ENCODE measurements around the gene ADSS1.

The ADSS1 gene

GRCh38 chr14:104676694-104677511 is 47.1 kb upstream of the ADSS1 start:
- H3K4me2 ChIP-seq (ENCODE audit: low read length, poor library complexity, severe bottlenecking) = peak overlapping the region; percentile 82
- peak overlapping the region; percentile 56 to 74 for H3K4me3 ChIP-seq (ENCODE audit: insufficient read depth in 1 of 2, low read depth in 1 of 2, low read length in 2 of 2)
- H2BK120ac ChIP-seq (ENCODE audit: low read depth, low read length) = peak overlapping the region; percentile 94
- peaks cover 7% of the 10 kb centered on the region for H3K79me1 ChIP-seq (replicated peaks; ENCODE audit: low read length, poor library complexity, severe bottlenecking)
- H2AFZ ChIP-seq (ENCODE audit: low read depth, low read length) = no peak overlapping the region
- peak overlapping the region; percentile 90 for H3K4ac ChIP-seq (ENCODE audit: low read depth in 1 of 2, low read length in 2 of 2)
- peak overlapping the region; percentile 21 for H2AK5ac ChIP-seq (ENCODE audit: low read length, severe bottlenecking)
- peak overlapping the region in 1 of 2 experiments; percentile 34 for H3K23ac ChIP-seq (ENCODE audit: low read length in 2 of 2)
- H3K14ac ChIP-seq (ENCODE audit: low read length in 2 of 2) = peak overlapping the region in 1 of 2 experiments; percentile 90
- peak overlapping the region; percentile 93 to 95 for H2BK12ac ChIP-seq (ENCODE audit: low read length in 2 of 2)
- H3K9me3 ChIP-seq (ENCODE audit: control insufficient read depth, low read length) = no peaks in the 10 kb centered on the region
- DNase-seq = peak; percentile 68
- H2BK5ac ChIP-seq (ENCODE audit: low read depth, low read length, poor library complexity, severe bottlenecking) = no peak overlapping the region
- peak overlapping the region; percentile 97 for H2BK15ac ChIP-seq (ENCODE audit: low read depth, poor library complexity, severe bottlenecking)
- H4K8ac ChIP-seq (ENCODE audit: low read length) = peak overlapping the region; percentile 93
- peak overlapping the region; percentile 98 to 99 for H3K18ac ChIP-seq (ENCODE audit: low read depth in 1 of 2, low read length in 2 of 2)
- H3K27me3 ChIP-seq (ENCODE audit: control insufficient read depth in 1 of 2, insufficient read depth in 1 of 2, low read length in 2 of 2) = no peaks in the 10 kb centered on the region
- peak overlapping the region; percentile 72 for H3K27ac ChIP-seq (ENCODE audit: low read length, poor library complexity, severe bottlenecking)
- peaks cover 0 to 3% of the 10 kb centered on the region in 2 experiments for H3K36me3 ChIP-seq (ENCODE audit: control insufficient read depth in 1 of 2, insufficient read depth in 2 of 2, low read depth in 1 of 2, low read length in 2 of 2)
- H4K91ac ChIP-seq (ENCODE audit: low read length) = peak overlapping the region; percentile 98
- WGBS = 7% methylated on average over 17 of the region's 29 CpGs
- H3K9ac ChIP-seq (ENCODE audit: low read length) = peak overlapping the region; percentile 89
- H3K4me1 ChIP-seq (ENCODE audit: control insufficient read depth, insufficient read depth, low read depth, low read length) = peaks cover 50% of the 10 kb centered on the region

DNA sequence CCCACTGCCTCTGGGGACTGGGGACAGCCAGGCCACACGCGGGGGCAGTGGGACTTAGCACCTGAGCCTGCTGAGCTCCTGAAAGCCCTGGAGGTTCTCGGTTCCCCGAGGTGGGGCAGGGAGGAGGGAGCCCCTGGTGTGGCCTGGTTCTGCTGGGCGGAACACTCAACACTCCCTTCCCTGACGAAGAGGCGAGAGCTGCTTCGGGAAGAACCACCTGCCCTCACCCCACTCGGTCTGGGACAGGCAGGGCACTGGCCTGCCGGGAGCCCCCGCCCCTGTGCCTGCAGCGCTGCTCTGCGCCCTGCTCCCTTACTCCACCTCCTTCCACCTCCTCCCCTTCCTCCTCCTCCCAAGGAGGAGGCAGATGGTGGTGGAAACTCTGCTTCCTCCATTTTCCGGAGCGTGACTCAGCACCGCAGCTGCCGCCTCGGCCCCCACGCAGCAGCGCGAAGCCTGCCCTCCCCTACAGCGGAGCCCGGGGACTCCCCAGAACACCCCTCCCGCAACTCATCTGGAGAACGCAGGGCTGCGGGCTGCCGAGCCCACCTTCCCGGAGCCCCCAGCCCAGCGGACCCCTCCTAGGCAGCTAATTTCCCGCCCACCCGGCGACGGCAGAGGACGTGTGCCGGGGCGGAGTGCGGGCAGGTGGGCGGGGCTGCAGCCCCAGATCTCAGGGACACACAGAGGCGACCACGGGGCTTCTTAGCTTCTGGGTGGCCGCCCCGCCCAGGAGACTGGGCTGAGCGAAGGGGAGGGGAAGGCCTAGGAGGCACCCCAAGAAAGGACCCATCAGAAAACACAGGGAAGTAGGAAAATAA is 46.3 kb upstream of the ADSS1 start:
- Histone ChIP-seq H3K4ac (ENCODE audit: low read depth in 1 of 2, low read length in 2 of 2) (peak overlapping the region; percentile 90 to 93), H3K27ac (ENCODE audit: low read length, poor library complexity, severe bottlenecking) (peak overlapping the region; percentile 72), H3K4me1 (ENCODE audit: control insufficient read depth, insufficient read depth, low read depth, low read length) (peaks cover 58% of the 10 kb centered on the region), H2AFZ (ENCODE audit: low read depth, low read length) (no peak overlapping the region), H3K36me3 (ENCODE audit: control insufficient read depth in 1 of 2, insufficient read depth in 2 of 2, low read depth in 1 of 2, low read length in 2 of 2) (peaks cover 0 to 3% of the 10 kb centered on the region in 2 experiments), H3K9ac (ENCODE audit: low read length) (peak overlapping the region; percentile 89), H3K4me2 (ENCODE audit: low read length, poor library complexity, severe bottlenecking) (peak overlapping the region; percentile 82), H4K8ac (ENCODE audit: low read length) (peak overlapping the region; percentile 97), H2AK5ac (ENCODE audit: low read length, severe bottlenecking) (peak overlapping the region; percentile 21), H2BK120ac (ENCODE audit: low read depth, low read length) (peak overlapping the region; percentile 96), H2BK15ac (ENCODE audit: low read depth, poor library complexity, severe bottlenecking) (peak overlapping the region; percentile 99), H3K79me1 (replicated peaks; ENCODE audit: low read length, poor library complexity, severe bottlenecking) (peaks cover 7% of the 10 kb centered on the region), H3K4me3 (ENCODE audit: insufficient read depth in 1 of 2, low read depth in 1 of 2, low read length in 2 of 2) (peak overlapping the region; percentile 56 to 74), H2BK12ac (ENCODE audit: low read length in 2 of 2) (peak overlapping the region; percentile 93 to 95), H3K23ac (ENCODE audit: low read length in 2 of 2) (no peak overlapping the region), H3K9me3 (ENCODE audit: control insufficient read depth, low read length) (no peaks in the 10 kb centered on the region), H3K14ac (ENCODE audit: low read length in 2 of 2) (peak overlapping the region in 1 of 2 experiments; percentile 90), H3K27me3 (ENCODE audit: control insufficient read depth in 1 of 2, insufficient read depth in 1 of 2, low read length in 2 of 2) (no peaks in the 10 kb centered on the region), H2BK5ac (ENCODE audit: low read depth, low read length, poor library complexity, severe bottlenecking) (peak overlapping the region; percentile 87), H3K18ac (ENCODE audit: low read depth in 1 of 2, low read length in 2 of 2) (peak overlapping the region; percentile 98 to 99), H4K91ac (ENCODE audit: low read length) (peak overlapping the region; percentile 98)
- WGBS = 1% methylated on average over 43 of the region's 43 CpGs
- DNase-seq = peak; percentile 91

GRCh38 chr14:104678346-104678745 is 45.7 kb upstream of the ADSS1 start:
- Histone ChIP-seq H3K36me3 (ENCODE audit: control insufficient read depth in 1 of 2, insufficient read depth in 2 of 2, low read depth in 1 of 2, low read length in 2 of 2) (peaks cover 0 to 3% of the 10 kb centered on the region in 2 experiments), H3K4me1 (ENCODE audit: control insufficient read depth, insufficient read depth, low read depth, low read length) (peaks cover 63% of the 10 kb centered on the region), H4K8ac (ENCODE audit: low read length) (peak overlapping the region; percentile 97), H2BK15ac (ENCODE audit: low read depth, poor library complexity, severe bottlenecking) (peak overlapping the region; percentile 99), H3K4me2 (ENCODE audit: low read length, poor library complexity, severe bottlenecking) (peak overlapping the region; percentile 82), H2AFZ (ENCODE audit: low read depth, low read length) (no peak overlapping the region), H2AK5ac (ENCODE audit: low read length, severe bottlenecking) (peak overlapping the region; percentile 58), H3K4ac (ENCODE audit: low read depth in 1 of 2, low read length in 2 of 2) (peak overlapping the region; percentile 85 to 93), H3K14ac (ENCODE audit: low read length in 2 of 2) (peak overlapping the region in 1 of 2 experiments; percentile 72), H3K9me3 (ENCODE audit: control insufficient read depth, low read length) (no peaks in the 10 kb centered on the region), H2BK5ac (ENCODE audit: low read depth, low read length, poor library complexity, severe bottlenecking) (peak overlapping the region; percentile 87), H2BK120ac (ENCODE audit: low read depth, low read length) (peak overlapping the region; percentile 96), H3K27ac (ENCODE audit: low read length, poor library complexity, severe bottlenecking) (peak overlapping the region; percentile 72), H3K4me3 (ENCODE audit: insufficient read depth in 1 of 2, low read depth in 1 of 2, low read length in 2 of 2) (peak overlapping the region in 1 of 2 experiments; percentile 74), H3K18ac (ENCODE audit: low read depth in 1 of 2, low read length in 2 of 2) (peak overlapping the region; percentile 91 to 99), H3K27me3 (ENCODE audit: control insufficient read depth in 1 of 2, insufficient read depth in 1 of 2, low read length in 2 of 2) (no peaks in the 10 kb centered on the region), H3K23ac (ENCODE audit: low read length in 2 of 2) (no peak overlapping the region), H3K79me1 (replicated peaks; ENCODE audit: low read length, poor library complexity, severe bottlenecking) (peaks cover 7% of the 10 kb centered on the region), H3K9ac (ENCODE audit: low read length) (peak overlapping the region; percentile 89), H2BK12ac (ENCODE audit: low read length in 2 of 2) (peak overlapping the region; percentile 20 to 55), H4K91ac (ENCODE audit: low read length) (peak overlapping the region; percentile 98)
- DNase-seq = peak; percentile 63
- WGBS = 25% methylated on average over 13 of the region's 13 CpGs

All from mesenchymal stem cell (in vitro differentiated cells and primary cell).